Endodermal cell (in vitro differentiated cells): ENCODE measurements around the gene PARVB. TPM values are rescaled to one million over a fixed set of nuclear protein-coding genes. Genes with fewer than 3 reads are reported as not detected.
A peak's percentile ranks its signal among the peaks of the same experiment; 100 is the strongest.

Experiments used
- DNase-seq: peaks from one replicate; pipeline ENCODE4 v3.0.0-alpha.2; 2017
- H3K27ac ChIP-seq: 2 replicates; pipeline ENCODE4 v1.5.1; 2013; ENCODE audit warnings: mild to moderate bottlenecking, low read depth, low read length, moderate library complexity
- H3K27me3 ChIP-seq: 2 replicates; pipeline ENCODE4 v1.6.1; 2013; ENCODE audit warnings: mild to moderate bottlenecking, low read length, moderate library complexity; ENCODE audit not compliant: insufficient read depth, control insufficient read depth, poor library complexity, severe bottlenecking
- H3K36me3 ChIP-seq: 2 replicates; pipeline ENCODE4 v1.7.0; 2013; ENCODE audit warnings: mild to moderate bottlenecking, low read length, moderate library complexity; ENCODE audit not compliant: control insufficient read depth, insufficient read depth
- H3K4me1 ChIP-seq: one replicate; pipeline ENCODE4 v1.7.0; 2013; ENCODE audit warnings: low read length; ENCODE audit not compliant: control insufficient read depth, insufficient read depth
- H3K4me3 ChIP-seq: 2 replicates; pipeline ENCODE4 v1.5.1; 2013; ENCODE audit warnings: mild to moderate bottlenecking, low read length, moderate library complexity
- H3K9ac ChIP-seq: 2 replicates; pipeline ENCODE4 v1.6.1; 2013; ENCODE audit warnings: mild to moderate bottlenecking, low read length, moderate library complexity; ENCODE audit not compliant: poor library complexity, severe bottlenecking; ENCODE audit errors: extremely low read depth
- H3K9me3 ChIP-seq: 2 replicates; pipeline ENCODE4 v1.6.1; 2013; ENCODE audit warnings: mild to moderate bottlenecking, low read length, moderate library complexity; ENCODE audit not compliant: control insufficient read depth
- H3K27ac Mint-ChIP-seq: 2 replicates; pipeline ENCODE4 v1.8.0; 2020; ENCODE audit warnings: mixed read lengths
- H3K27me3 Mint-ChIP-seq: 2 replicates; pipeline ENCODE4 v1.8.0; 2021; ENCODE audit warnings: mild to moderate bottlenecking, mixed read lengths; ENCODE audit not compliant: insufficient read depth
- H3K36me3 Mint-ChIP-seq: 2 replicates; pipeline ENCODE4 v1.8.0; 2020; ENCODE audit warnings: low read depth, mixed read lengths
- H3K4me1 Mint-ChIP-seq: 2 replicates; pipeline ENCODE4 v1.8.0; 2020; ENCODE audit warnings: mixed read lengths
- H3K4me3 Mint-ChIP-seq: 2 replicates; pipeline ENCODE4 v1.8.0; 2020; ENCODE audit warnings: mild to moderate bottlenecking, moderate library complexity, mixed read lengths
- H3K9me3 Mint-ChIP-seq: 2 replicates; pipeline ENCODE4 v1.8.0; 2020; ENCODE audit warnings: mild to moderate bottlenecking, mixed read lengths
- CTCF ChIP-seq: fragments of 200-600 bp; sonication (generic); conservative IDR thresholded peaks from 2 replicates; pipeline ENCODE4 v1.5.0; 2021; ENCODE audit warnings: antibody characterized with exemption, mild to moderate bottlenecking
- WGBS, 2 experiments: methylation state at CpG; one replicate each; pipeline versions ENCODE4 v1.1.5 to v1.1.7; 2013; ENCODE audit warnings: missing lambda C conversion rate in 2 of 2, mixed read lengths in 1 of 2; ENCODE audit not compliant: insufficient coverage in 1 of 2, insufficient read length in 1 of 2; 5-methylcytosine and 5-hydroxymethylcytosine counted together
- total RNA-seq, 2 donors: library from RNA; stranded (reverse); fragmentation: NEBNext Ultra II Directional in 1 of 2; extraction: Animal tissue kit (Norgen Biotek cat#: 25700) in 1 of 2; gene quantifications; 2 replicates in 1 of 2; 3 replicates in 1 of 2; pipeline ENCODE4 v1.2.1, GENCODE V29; 2021

PARVB gene
- total RNA-seq, 2 donors from 2014 or later = 29.6 to 32.3 TPM

- Mint-ChIP-seq H3K9me3 (no peaks in the 10 kb centered on the region), H3K27ac (no peak overlapping the region)
Observed at GRCh38 chr22:44033694-44034093, 9.6 kb downstream of the PARVB start.

DNA sequence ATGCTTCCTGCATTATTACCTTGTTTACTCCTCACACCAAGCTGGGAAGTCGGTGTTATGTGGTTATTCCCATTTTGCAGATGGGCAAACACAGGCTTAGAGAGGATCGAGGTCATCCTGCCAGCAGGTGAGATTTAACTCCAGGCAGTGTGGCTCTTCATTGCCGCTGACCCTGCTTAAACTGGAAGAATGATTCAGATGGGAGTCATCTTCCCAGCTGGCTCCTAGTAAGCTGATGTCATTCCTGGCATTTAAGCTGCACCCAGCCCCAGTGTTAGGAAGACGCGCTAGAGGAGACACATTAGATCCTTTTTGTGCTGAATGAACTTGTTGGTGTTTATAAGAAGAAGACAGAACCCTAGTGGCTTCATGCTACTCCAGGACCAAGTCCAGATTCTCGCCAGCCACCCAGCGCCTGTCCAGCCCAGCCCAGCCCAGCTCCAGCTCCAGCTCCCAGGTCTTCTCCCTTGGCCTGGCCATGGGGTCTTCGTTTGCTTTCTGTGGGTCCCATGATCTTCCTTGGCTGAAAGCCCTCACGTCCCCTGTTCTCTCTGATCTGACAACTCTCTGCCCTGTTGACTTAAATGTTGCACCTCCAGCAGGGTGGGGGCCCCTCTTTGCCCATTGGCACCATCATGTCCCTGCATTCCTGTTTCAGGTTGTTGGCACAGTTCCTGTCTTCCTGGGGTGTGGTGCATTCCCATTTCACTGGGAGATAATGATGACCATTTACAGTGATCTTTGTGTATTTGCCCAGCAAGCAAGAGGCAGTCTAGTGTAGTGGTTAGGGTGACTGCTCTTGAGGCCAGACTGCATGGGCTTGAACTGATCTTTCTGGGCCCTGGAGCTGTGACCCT lies 13.6 kb downstream of the PARVB start:
- peaks cover 8% of the 10 kb centered on the region for H3K36me3 Mint-ChIP-seq
- H3K27ac Mint-ChIP-seq = peak overlapping the region; percentile 38
- H3K27ac ChIP-seq = no peak overlapping the region
- peaks cover 4% of the 10 kb centered on the region for H3K9me3 ChIP-seq
- H3K4me1 Mint-ChIP-seq = peaks cover 11% of the 10 kb centered on the region
- H3K27me3 ChIP-seq = no peaks in the 10 kb centered on the region
- H3K4me3 Mint-ChIP-seq = no peak overlapping the region
- H3K9ac ChIP-seq = no peak overlapping the region
- peaks cover 8% of the 10 kb centered on the region for H3K27me3 Mint-ChIP-seq
- no peak for DNase-seq
- H3K36me3 ChIP-seq = no peaks in the 10 kb centered on the region
- no peak overlapping the region for H3K4me3 ChIP-seq
- peaks cover 5% of the 10 kb centered on the region for H3K9me3 Mint-ChIP-seq
- no peaks in the 10 kb centered on the region for H3K4me1 ChIP-seq
- no peak for TF ChIP-seq CTCF
- 91% methylated on average over 9 of the region's 9 CpGs for WGBS, 2 experiments

More at GRCh38 chr22:44033694-44034093, 9.6 kb downstream of the PARVB start:
- 79% methylated on average over 4 to 5 of the region's 8 CpGs for WGBS, 2 experiments
- Histone ChIP-seq H3K4me1 (no peaks in the 10 kb centered on the region), H3K9ac (no peak overlapping the region), H3K4me3 (no peak overlapping the region), H3K27me3 (no peaks in the 10 kb centered on the region), H3K27ac (no peak overlapping the region), H3K9me3 (no peaks in the 10 kb centered on the region), H3K36me3 (no peaks in the 10 kb centered on the region)
- TF ChIP-seq CTCF = no peak
- no peaks in the 10 kb centered on the region for H3K27me3 Mint-ChIP-seq
- H3K4me3 Mint-ChIP-seq = no peak overlapping the region
- no peak for DNase-seq
- H3K36me3 Mint-ChIP-seq = peaks cover 2% of the 10 kb centered on the region
- H3K4me1 Mint-ChIP-seq = peaks cover 22% of the 10 kb centered on the region

- no peak overlapping the region for H3K4me3 ChIP-seq
- no peaks in the 10 kb centered on the region for H3K36me3 ChIP-seq
- no peak overlapping the region for H3K9ac ChIP-seq
- Mint-ChIP-seq H3K36me3 (peaks cover 9% of the 10 kb centered on the region), H3K27ac (no peak overlapping the region), H3K4me1 (peaks cover 9% of the 10 kb centered on the region), H3K9me3 (peaks cover 7% of the 10 kb centered on the region), H3K27me3 (peaks cover 17% of the 10 kb centered on the region), H3K4me3 (no peak overlapping the region)
- no peak for DNase-seq
- H3K27ac ChIP-seq = no peak overlapping the region
- no peaks in the 10 kb centered on the region for H3K4me1 ChIP-seq
- H3K27me3 ChIP-seq = no peaks in the 10 kb centered on the region
- H3K9me3 ChIP-seq = peaks cover 4% of the 10 kb centered on the region
- TF ChIP-seq CTCF = no peak
- 91 to 95% methylated on average over 4 to 8 of the region's 8 CpGs for WGBS, 2 experiments
Observed at GRCh38 chr22:44039566-44040171, 15.6 kb downstream of the PARVB start.
